Measurements from ENCODE around the gene FBXW10. TPM values are rescaled to one million over a fixed set of nuclear protein-coding genes. Genes with fewer than 3 reads are reported as not detected.
"Not testable (repeated sequence)": the region's sequence is repeated elsewhere in the genome, so short reads cannot be mapped to it uniquely, and the experiment has no call there.

Gene FBXW10
- total RNA-seq, 1 experiment from 2014 or later: not detected

- in situ Hi-C loops (cut with HindIII; ENCODE audit: low pct_unique_long_range_greater_than_20kb, low sequenced_read_pairs); H3K4me3 ChIP-seq (ENCODE audit: low read depth in 2 of 2, low read length in 2 of 2); H3K36me3 ChIP-seq (ENCODE audit: control insufficient read depth, insufficient read depth, low read length); H3K4me1 ChIP-seq (ENCODE audit: control insufficient read depth, insufficient read depth, low read length); intact Hi-C loops (cut with micrococcal nuclease; ENCODE audit: unreplicated experiment); CTCF ChIA-PET; H3K27me3 ChIP-seq (ENCODE audit: control insufficient read depth, insufficient read depth, low read length); DNase-seq (ENCODE audit: low read depth, low spot score); POLR2A ChIA-PET; ATAC-seq; H3K9me3 ChIP-seq (ENCODE audit: control insufficient read depth, insufficient read depth, low read depth, low read length); BruUV-seq (replicated peaks); H3K27ac ChIP-seq (ENCODE audit: low read length): not testable (repeated sequence)
These were observed 27.2 kb downstream of the FBXW10 start for GRCh38 chr17:18771066-18771465.

GRCh38 chr17:18772471-18772870, 28.6 kb downstream of the FBXW10 start:
- BruUV-seq (replicated peaks): no TSS peak
- H3K27me3 ChIP-seq (ENCODE audit: control insufficient read depth, insufficient read depth, low read length): no peaks in the 10 kb centered on the region
- no peak overlapping the region for H3K27ac ChIP-seq (ENCODE audit: low read length)
- CTCF ChIA-PET: no interaction called here
- H3K4me3 ChIP-seq (ENCODE audit: low read depth in 2 of 2, low read length in 2 of 2): no peak overlapping the region
- H3K36me3 ChIP-seq (ENCODE audit: control insufficient read depth, insufficient read depth, low read length): no peaks in the 10 kb centered on the region
- DNase-seq (ENCODE audit: low read depth, low spot score) (no peak), ATAC-seq (no peak)
- TF ChIP-seq REST (IDR thresholded peaks at IDR 0.05; ENCODE audit: insufficient read depth in 1 of 2, low read depth in 2 of 2, low read length in 1 of 2) (no peak), SIN3A (IDR thresholded peaks at IDR 0.05; ENCODE audit: borderline replicate concordance, insufficient read depth, low read depth, low read length) (no peak), POLR2AphosphoS5 (IDR thresholded peaks at IDR 0.05; ENCODE audit: low read depth, low read length) (no peak), CTCF (IDR thresholded peaks at IDR 0.05) (no peak), TCF7L2 (IDR thresholded peaks at IDR 0.05; ENCODE audit: low read depth, low read length) (no peak)
- H3K4me1 ChIP-seq (ENCODE audit: control insufficient read depth, insufficient read depth, low read length): no peaks in the 10 kb centered on the region
- intact Hi-C loops (cut with micrococcal nuclease; ENCODE audit: unreplicated experiment): no loop called here
- no peaks in the 10 kb centered on the region for H3K9me3 ChIP-seq (ENCODE audit: control insufficient read depth, insufficient read depth, low read depth, low read length)
- in situ Hi-C loops (cut with HindIII; ENCODE audit: low pct_unique_long_range_greater_than_20kb, low sequenced_read_pairs): no loop called here
- POLR2A ChIA-PET: no interaction called here

GRCh38 chr17:18780991-18781718, 37.3 kb downstream of the FBXW10 start, which contains the start of gene TVP23B:
Gene TVP23B (plus strand): TSS chr17:18781183. CDS start chr17:18781294, 111 bp downstream.
- H3K27me3 ChIP-seq (ENCODE audit: control insufficient read depth, insufficient read depth, low read length); BruUV-seq (replicated peaks); H3K4me1 ChIP-seq (ENCODE audit: control insufficient read depth, insufficient read depth, low read length); in situ Hi-C loops (cut with HindIII; ENCODE audit: low pct_unique_long_range_greater_than_20kb, low sequenced_read_pairs); intact Hi-C loops (cut with micrococcal nuclease; ENCODE audit: unreplicated experiment); POLR2A ChIA-PET; H3K36me3 ChIP-seq (ENCODE audit: control insufficient read depth, insufficient read depth, low read length); CTCF ChIA-PET; H3K9me3 ChIP-seq (ENCODE audit: control insufficient read depth, insufficient read depth, low read depth, low read length): not testable (repeated sequence)
- peak; percentile 57; the same call in 1 of the 2 replicates for TF ChIP-seq POLR2AphosphoS5 (IDR thresholded peaks at IDR 0.05; ENCODE audit: low read depth, low read length)
- peak within 1 kb of the TSS; percentile 57; the same call in 1 of the 2 replicates for H3K27ac ChIP-seq (ENCODE audit: low read length)
- ATAC-seq: peak; percentile 100
- peak within 1 kb of the TSS; percentile 46 to 54 for H3K4me3 ChIP-seq (ENCODE audit: low read depth in 2 of 2, low read length in 2 of 2)
- DNase-seq (ENCODE audit: low read depth, low spot score): peak; percentile 61

- H3K27ac ChIP-seq (ENCODE audit: low read length); intact Hi-C loops (cut with micrococcal nuclease; ENCODE audit: unreplicated experiment); H3K4me1 ChIP-seq (ENCODE audit: control insufficient read depth, insufficient read depth, low read length); CTCF ChIA-PET; in situ Hi-C loops (cut with HindIII; ENCODE audit: low pct_unique_long_range_greater_than_20kb, low sequenced_read_pairs); DNase-seq (ENCODE audit: low read depth, low spot score); H3K36me3 ChIP-seq (ENCODE audit: control insufficient read depth, insufficient read depth, low read length); H3K27me3 ChIP-seq (ENCODE audit: control insufficient read depth, insufficient read depth, low read length); H3K9me3 ChIP-seq (ENCODE audit: control insufficient read depth, insufficient read depth, low read depth, low read length); POLR2A ChIA-PET; ATAC-seq: not testable (repeated sequence)
- TSS peak; percentile 84 for BruUV-seq (replicated peaks)
- peak overlapping the region; percentile 46 to 54 for H3K4me3 ChIP-seq (ENCODE audit: low read depth in 2 of 2, low read length in 2 of 2)
These were observed 38.0 kb downstream of the FBXW10 start for GRCh38 chr17:18781805-18782204.

GRCh38 chr17:18785933-18786332, 42.1 kb downstream of the FBXW10 start:
- H3K27ac ChIP-seq (ENCODE audit: low read length); CTCF ChIA-PET; H3K9me3 ChIP-seq (ENCODE audit: control insufficient read depth, insufficient read depth, low read depth, low read length); in situ Hi-C loops (cut with HindIII; ENCODE audit: low pct_unique_long_range_greater_than_20kb, low sequenced_read_pairs); H3K36me3 ChIP-seq (ENCODE audit: control insufficient read depth, insufficient read depth, low read length); ATAC-seq; intact Hi-C loops (cut with micrococcal nuclease; ENCODE audit: unreplicated experiment); H3K27me3 ChIP-seq (ENCODE audit: control insufficient read depth, insufficient read depth, low read length); H3K4me3 ChIP-seq (ENCODE audit: low read depth in 2 of 2, low read length in 2 of 2); BruUV-seq (replicated peaks); DNase-seq (ENCODE audit: low read depth, low spot score); H3K4me1 ChIP-seq (ENCODE audit: control insufficient read depth, insufficient read depth, low read length); POLR2A ChIA-PET: not testable (repeated sequence)

All from Panc1 (cell line).